SK-N-SH treated with all-trans-retinoic acid at 6 μM for 48 hours (cell line): ENCODE results near the gene UBE2G1.

Experiments
- ATAC-seq: fragments of 200-7000 bp; cut with Tn5 transposase; 3 replicates; pipeline ENCODE4 v1.9.1; 2020; ENCODE audit warnings: mild to moderate bottlenecking, moderate library complexity
- ARNTL ChIP-seq: fragments of 450-650 bp; formaldehyde crosslinking; IDR thresholded peaks from 2 replicates; pipeline ENCODE4 v1.5.0; 2020; ENCODE audit warnings: low read depth, mild to moderate bottlenecking, moderate library complexity, borderline replicate concordance
- BACH2 ChIP-seq: fragments of 250-450 bp; sonication (Bioruptor Pico); IDR thresholded peaks from 2 replicates; pipeline ENCODE4 v1.9.0; 2021; ENCODE audit warnings: mild to moderate bottlenecking, borderline replicate concordance
- CREB5 ChIP-seq: fragments of 250-450 bp; sonication (Bioruptor Pico); IDR thresholded peaks from 2 replicates; pipeline ENCODE4 v1.5.1; 2020; ENCODE audit warnings: low read depth, mild to moderate bottlenecking, moderate library complexity
- CSDC2 ChIP-seq: fragments of 250-450 bp; sonication (Bioruptor Pico); IDR thresholded peaks from 2 replicates; pipeline ENCODE4 v1.5.0; 2020; ENCODE audit warnings: mild to moderate bottlenecking, moderate library complexity
- ESRRG ChIP-seq: fragments of 250-450 bp; sonication (Bioruptor Pico); IDR thresholded peaks from 2 replicates; pipeline ENCODE4 v1.6.1; 2021; ENCODE audit warnings: mild to moderate bottlenecking
- GLIS3 ChIP-seq: fragments of 250-450 bp; sonication (Bioruptor Pico); IDR thresholded peaks from 2 replicates; pipeline ENCODE4 v1.5.0; 2020; ENCODE audit warnings: mild to moderate bottlenecking, moderate library complexity
- ISL1 ChIP-seq: fragments of 250-450 bp; sonication (Bioruptor Pico); IDR thresholded peaks from 2 replicates; pipeline ENCODE4 v2.1.2; 2022; ENCODE audit warnings: mild to moderate bottlenecking, moderate library complexity
- OSR1 ChIP-seq: fragments of 250-450 bp; sonication (Bioruptor Pico); IDR thresholded peaks from 2 replicates; pipeline ENCODE4 v1.8.0; 2022; ENCODE audit warnings: moderate library complexity, mild to moderate bottlenecking, inconsistent platforms
- PATZ1 ChIP-seq: fragments of 250-450 bp; sonication (Bioruptor Pico); IDR thresholded peaks from 2 replicates; pipeline ENCODE4 v1.8.0; 2020; ENCODE audit warnings: mild to moderate bottlenecking, moderate library complexity, borderline replicate concordance
- POU6F1 ChIP-seq: fragments of 250-450 bp; sonication (Bioruptor Pico); IDR thresholded peaks from 2 replicates; pipeline ENCODE4 v1.8.0; 2021; ENCODE audit warnings: low read depth, mild to moderate bottlenecking, moderate library complexity, borderline replicate concordance
- PPARA ChIP-seq: fragments of 250-450 bp; sonication (Bioruptor Pico); IDR thresholded peaks from 2 replicates; pipeline ENCODE4 v1.5.0; 2020; ENCODE audit warnings: mild to moderate bottlenecking, borderline replicate concordance
- RARB ChIP-seq: fragments of 250-450 bp; sonication (Bioruptor Pico); IDR thresholded peaks from 2 replicates; pipeline ENCODE4 v1.8.0; 2021; ENCODE audit warnings: mild to moderate bottlenecking, moderate library complexity
- SNAI2 ChIP-seq: fragments of 250-450 bp; sonication (Bioruptor Pico); IDR thresholded peaks from 2 replicates; pipeline ENCODE4 v1.5.0; 2020; ENCODE audit warnings: mild to moderate bottlenecking, moderate library complexity
- TCF4 ChIP-seq: fragments of 250-450 bp; sonication (Bioruptor Pico); IDR thresholded peaks from 2 replicates; pipeline ENCODE4 v1.8.0; 2021; ENCODE audit warnings: mild to moderate bottlenecking, moderate library complexity, borderline replicate concordance
- TOX ChIP-seq: fragments of 250-450 bp; sonication (Bioruptor Pico); IDR thresholded peaks from 2 replicates; pipeline ENCODE4 v1.8.0; 2021; ENCODE audit warnings: mild to moderate bottlenecking, moderate library complexity, borderline replicate concordance
- ZC3H10 ChIP-seq: fragments of 250-450 bp; sonication (Bioruptor Pico); IDR thresholded peaks from 2 replicates; pipeline ENCODE4 v1.5.1; 2021; ENCODE audit warnings: mild to moderate bottlenecking, moderate library complexity
- ZFP3 ChIP-seq: fragments of 250-450 bp; sonication (Bioruptor Pico); IDR thresholded peaks from 2 replicates; pipeline ENCODE4 v1.5.0; 2020; ENCODE audit warnings: mild to moderate bottlenecking, moderate library complexity
- ZFP30 ChIP-seq: fragments of 450-650 bp; formaldehyde crosslinking; IDR thresholded peaks from 2 replicates; pipeline ENCODE4 v1.5.0; 2022; ENCODE audit warnings: mild to moderate bottlenecking, moderate library complexity
- ZNF565 ChIP-seq: fragments of 450-650 bp; formaldehyde crosslinking; conservative IDR thresholded peaks from 2 replicates; pipeline ENCODE4 v1.5.0; 2020; ENCODE audit warnings: low read depth, mild to moderate bottlenecking, moderate library complexity
- ZNF70 ChIP-seq: fragments of 450-650 bp; formaldehyde crosslinking; IDR thresholded peaks from 2 replicates; pipeline ENCODE4 v1.5.0; 2020; ENCODE audit warnings: mild to moderate bottlenecking, moderate library complexity
- ZNF8 ChIP-seq: fragments of 450-650 bp; formaldehyde crosslinking; IDR thresholded peaks from 2 replicates; pipeline ENCODE4 v1.5.0; 2020; ENCODE audit warnings: mild to moderate bottlenecking, moderate library complexity
- TF ChIP-seq, protein P1 (sequence below): fragments of 250-450 bp; sonication (Bioruptor Pico); IDR thresholded peaks from 2 replicates; pipeline ENCODE4 v1.5.1; 2021; ENCODE audit warnings: mild to moderate bottlenecking, moderate library complexity

Gene UBE2G1

GRCh38 chr17:4235372-4236279 is 130.8 kb downstream of the UBE2G1 start:
- ATAC-seq, result peak; percentile 74
- TF ChIP-seq SNAI2 (CRISPR knock-in tag), result no peak

DNA sequence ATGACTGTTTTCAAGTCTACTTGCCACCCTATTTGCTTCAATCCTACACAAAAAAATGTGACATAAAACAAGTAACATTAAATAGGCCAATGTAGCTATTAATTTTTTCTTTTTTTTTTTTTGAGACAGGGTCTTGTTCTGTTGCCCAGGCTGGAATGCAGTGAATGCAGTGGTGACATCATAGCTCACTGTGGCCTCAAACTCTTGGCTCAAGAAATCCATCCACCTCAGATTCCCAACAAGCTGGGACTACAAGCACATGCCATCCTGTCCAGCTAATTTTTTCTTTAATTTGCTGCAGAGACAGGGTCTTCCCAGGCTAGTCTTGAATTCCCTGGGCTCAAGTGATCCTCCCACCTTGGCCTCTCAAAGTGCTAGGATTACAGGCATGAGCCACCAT is 132.1 kb downstream of the UBE2G1 start:
- no peak for ATAC-seq
- TF ChIP-seq BACH2, result no peak
- no peak for TF ChIP-seq RARB (CRISPR knock-in tag)
- no peak for TF ChIP-seq ZNF70 (CRISPR knock-in tag)
- TF ChIP-seq ESRRG, result no peak
- no peak for TF ChIP-seq TOX (CRISPR knock-in tag)
- TF ChIP-seq CREB5 (CRISPR knock-in tag), result peak; percentile 35; the same call in 1 of the 2 replicates
- TF ChIP-seq PATZ1, result no peak
- no peak for TF ChIP-seq OSR1
- TF ChIP-seq, all 23 proteins: peak for 1

DNA sequence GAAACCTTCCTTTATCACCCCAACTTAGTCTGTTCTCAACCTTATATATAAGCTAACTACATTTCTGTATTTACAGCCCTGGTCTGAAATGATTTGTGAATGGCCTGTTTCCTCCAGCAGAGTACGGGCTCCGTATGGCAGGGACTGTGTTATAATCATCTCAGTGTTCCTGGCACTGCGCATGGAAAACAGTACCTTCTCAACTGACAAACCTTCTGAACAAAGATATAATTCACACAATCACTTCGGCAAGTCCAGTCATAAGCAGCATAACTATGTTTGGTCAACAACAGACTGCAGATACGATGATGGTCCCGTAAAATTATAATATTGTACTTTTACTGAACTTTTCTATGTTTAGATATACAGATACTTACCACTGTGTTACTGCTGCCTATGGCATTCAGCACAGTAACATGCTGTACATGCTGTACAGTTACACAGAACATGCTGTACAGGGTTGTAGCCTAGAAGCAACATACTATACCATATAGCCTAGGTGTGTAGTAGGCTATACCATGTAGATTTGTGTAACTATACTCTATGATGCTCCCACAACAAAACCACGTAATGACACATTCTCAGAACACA is 132.7 kb downstream of the UBE2G1 start:
- no peak for ATAC-seq

DNA sequence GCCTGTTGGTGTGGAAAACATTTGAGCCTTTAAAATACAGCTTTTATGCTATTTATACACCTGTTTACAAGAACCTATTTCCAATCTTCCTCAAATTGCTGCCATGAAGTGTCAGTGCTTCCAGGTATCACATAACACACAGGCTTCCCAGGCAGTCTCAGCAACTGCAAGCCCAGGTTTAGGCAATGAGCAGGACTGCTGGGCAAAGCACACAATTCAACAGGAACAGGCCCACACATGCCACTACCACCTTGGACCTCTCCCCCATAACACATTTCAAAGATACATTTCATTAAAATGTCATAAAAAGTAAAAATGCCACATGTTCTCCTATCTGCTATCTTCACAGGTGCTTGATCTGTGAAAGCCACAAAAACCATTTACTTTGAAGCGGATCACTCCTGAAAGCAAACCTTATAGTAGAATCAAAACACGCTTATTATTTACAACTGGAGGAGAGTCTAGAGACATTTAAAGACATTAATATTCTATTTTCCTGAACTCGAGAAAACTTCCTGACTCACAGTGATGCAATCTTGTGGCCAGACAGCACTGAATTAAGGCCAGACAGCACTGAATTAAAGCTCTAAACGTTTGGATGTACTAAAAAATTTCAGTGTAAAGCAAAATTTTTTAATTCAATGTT is 134.2 kb downstream of the UBE2G1 start:
- no peak for ATAC-seq
- TF ChIP-seq ISL1 (CRISPR knock-in tag) (peak; percentile 47), GLIS3 (CRISPR knock-in tag) (no peak)

More for the DNA sequence above, 132.7 kb downstream of the UBE2G1 start:
- TF ChIP-seq ZNF565 (CRISPR knock-in tag), result no peak
- no peak for TF ChIP-seq CSDC2

- peak; percentile 91 for ATAC-seq
- no peak for TF ChIP-seq CSDC2
- no peak for TF ChIP-seq ARNTL (CRISPR knock-in tag)
- TF ChIP-seq BACH2, result no peak
- TF ChIP-seq, protein P1, sequence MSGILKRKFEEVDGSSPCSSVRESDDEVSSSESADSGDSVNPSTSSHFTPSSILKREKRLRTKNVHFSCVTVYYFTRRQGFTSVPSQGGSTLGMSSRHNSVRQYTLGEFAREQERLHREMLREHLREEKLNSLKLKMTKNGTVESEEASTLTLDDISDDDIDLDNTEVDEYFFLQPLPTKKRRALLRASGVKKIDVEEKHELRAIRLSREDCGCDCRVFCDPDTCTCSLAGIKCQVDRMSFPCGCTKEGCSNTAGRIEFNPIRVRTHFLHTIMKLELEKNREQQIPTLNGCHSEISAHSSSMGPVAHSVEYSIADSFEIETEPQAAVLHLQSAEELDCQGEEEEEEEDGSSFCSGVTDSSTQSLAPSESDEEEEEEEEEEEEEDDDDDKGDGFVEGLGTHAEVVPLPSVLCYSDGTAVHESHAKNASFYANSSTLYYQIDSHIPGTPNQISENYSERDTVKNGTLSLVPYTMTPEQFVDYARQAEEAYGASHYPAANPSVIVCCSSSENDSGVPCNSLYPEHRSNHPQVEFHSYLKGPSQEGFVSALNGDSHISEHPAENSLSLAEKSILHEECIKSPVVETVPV (CRISPR knock-in tag), result no peak
- TF ChIP-seq POU6F1 (CRISPR knock-in tag), result peak; percentile 41; the same call in 1 of the 2 replicates
- TF ChIP-seq ZC3H10, result peak; percentile 83
- TF ChIP-seq ZFP30 (CRISPR knock-in tag), result no peak
- TF ChIP-seq CREB5 (CRISPR knock-in tag), result peak; percentile 54
- TF ChIP-seq OSR1, result no peak
- TF ChIP-seq ZNF8 (CRISPR knock-in tag), result no peak
- TF ChIP-seq ISL1 (CRISPR knock-in tag), result peak; percentile 84
- no peak for TF ChIP-seq PPARA (CRISPR knock-in tag)
- TF ChIP-seq TCF4, result peak; percentile 78
- no peak for TF ChIP-seq ESRRG
- 0 out of 2 replicates have a peak, but pooled peaks have one; percentile 11 for TF ChIP-seq ZFP3 (CRISPR knock-in tag)
These were observed 136.6 kb downstream of the UBE2G1 start for GRCh38 chr17:4229627-4230541.
